ENCODE measurements around the gene ANAPC4. TPM values are rescaled to one million over a fixed set of nuclear protein-coding genes. Genes with fewer than 3 reads are reported as not detected.

The ANAPC4 gene
- total RNA-seq, 1 donor from 2014 or later: 33.0 TPM

DNA sequence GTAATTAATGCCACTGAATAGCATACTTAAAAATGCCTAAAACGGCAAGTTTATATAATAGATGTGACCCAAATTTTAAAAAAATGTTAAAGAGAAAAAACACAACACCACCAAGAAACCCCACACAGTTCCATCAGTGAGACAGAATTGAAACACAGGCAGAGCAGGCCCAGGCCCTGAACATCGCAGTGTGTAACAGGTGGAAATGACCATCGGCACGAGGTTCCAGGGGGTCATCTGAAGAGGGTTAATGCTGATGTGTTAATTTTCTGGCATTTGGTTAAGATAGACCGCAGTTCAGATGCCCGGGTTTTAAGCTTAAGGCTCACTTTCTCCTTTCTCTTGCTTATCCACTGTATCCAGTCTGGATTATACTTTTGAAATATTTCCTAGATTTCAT is 66.8 kb downstream of the ANAPC4 start:
- no peak overlapping the region for H3K27ac ChIP-seq
- intact Hi-C loops (cut with DNase I): no loop called here

DNA sequence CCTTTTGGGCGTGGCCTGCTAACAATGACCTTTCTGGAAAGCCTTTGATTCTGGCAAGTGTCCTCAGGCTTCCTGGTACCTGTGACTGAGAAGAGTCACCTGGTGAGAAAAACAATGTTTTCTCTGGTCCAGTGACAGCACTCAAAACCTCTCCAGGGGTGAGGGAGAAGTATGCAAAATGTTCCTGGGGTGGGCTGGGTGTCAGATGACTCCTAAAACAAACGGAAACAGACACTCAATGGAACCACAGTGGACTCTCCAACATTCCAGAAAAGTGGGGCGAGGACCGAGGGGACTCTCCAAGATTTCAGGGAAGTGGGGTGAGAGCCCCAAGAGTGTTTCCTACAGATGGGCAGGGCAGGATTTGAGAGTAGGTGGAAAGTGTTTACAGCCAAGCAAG is 69.5 kb downstream of the ANAPC4 start:
- peaks cover 8% of the 10 kb centered on the region for H3K4me1 ChIP-seq
- no peaks in the 10 kb centered on the region for H3K27me3 ChIP-seq
- intact Hi-C loops (cut with DNase I): no loop called here
- TF ChIP-seq, protein P1, sequence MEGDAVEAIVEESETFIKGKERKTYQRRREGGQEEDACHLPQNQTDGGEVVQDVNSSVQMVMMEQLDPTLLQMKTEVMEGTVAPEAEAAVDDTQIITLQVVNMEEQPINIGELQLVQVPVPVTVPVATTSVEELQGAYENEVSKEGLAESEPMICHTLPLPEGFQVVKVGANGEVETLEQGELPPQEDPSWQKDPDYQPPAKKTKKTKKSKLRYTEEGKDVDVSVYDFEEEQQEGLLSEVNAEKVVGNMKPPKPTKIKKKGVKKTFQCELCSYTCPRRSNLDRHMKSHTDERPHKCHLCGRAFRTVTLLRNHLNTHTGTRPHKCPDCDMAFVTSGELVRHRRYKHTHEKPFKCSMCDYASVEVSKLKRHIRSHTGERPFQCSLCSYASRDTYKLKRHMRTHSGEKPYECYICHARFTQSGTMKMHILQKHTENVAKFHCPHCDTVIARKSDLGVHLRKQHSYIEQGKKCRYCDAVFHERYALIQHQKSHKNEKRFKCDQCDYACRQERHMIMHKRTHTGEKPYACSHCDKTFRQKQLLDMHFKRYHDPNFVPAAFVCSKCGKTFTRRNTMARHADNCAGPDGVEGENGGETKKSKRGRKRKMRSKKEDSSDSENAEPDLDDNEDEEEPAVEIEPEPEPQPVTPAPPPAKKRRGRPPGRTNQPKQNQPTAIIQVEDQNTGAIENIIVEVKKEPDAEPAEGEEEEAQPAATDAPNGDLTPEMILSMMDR (IDR thresholded peaks at IDR 0.05): no peak
- no peaks in the 10 kb centered on the region for H3K9me3 ChIP-seq
- no peak overlapping the region for H3K4me3 ChIP-seq
- DNase-seq (no peak), ATAC-seq (peak; percentile 79)
- H3K36me3 ChIP-seq: no peaks in the 10 kb centered on the region
- no peak overlapping the region for H3K27ac ChIP-seq

More for the DNA sequence above, 66.8 kb downstream of the ANAPC4 start:
- Histone ChIP-seq H3K4me1 (peaks cover 10% of the 10 kb centered on the region), H3K27me3 (no peaks in the 10 kb centered on the region), H3K4me3 (no peak overlapping the region), H3K9me3 (no peaks in the 10 kb centered on the region), H3K36me3 (no peaks in the 10 kb centered on the region)
- no peak for DNase-seq
- no peak for ATAC-seq
- TF ChIP-seq, protein P1 (IDR thresholded peaks at IDR 0.05): no peak

GRCh38 chr4:25448379-25449109 is 71.5 kb downstream of the ANAPC4 start:
- intact Hi-C loops (cut with DNase I): no loop called here
- H3K9me3 ChIP-seq: no peaks in the 10 kb centered on the region
- H3K27ac ChIP-seq: peak overlapping the region; percentile 24
- peak; percentile 2 for ATAC-seq
- DNase-seq: no peak
- no peak overlapping the region for H3K4me3 ChIP-seq
- H3K4me1 ChIP-seq: peaks cover 8% of the 10 kb centered on the region
- no peaks in the 10 kb centered on the region for H3K27me3 ChIP-seq
- no peaks in the 10 kb centered on the region for H3K36me3 ChIP-seq
- TF ChIP-seq, protein P1 (IDR thresholded peaks at IDR 0.05): no peak

GRCh38 chr4:25449270-25449669 is 72.2 kb downstream of the ANAPC4 start:
- intact Hi-C loops (cut with DNase I): no loop called here
- DNase-seq: no peak
- no peaks in the 10 kb centered on the region for H3K9me3 ChIP-seq
- H3K27me3 ChIP-seq: no peaks in the 10 kb centered on the region
- peak overlapping the region; percentile 24 for H3K27ac ChIP-seq
- no peaks in the 10 kb centered on the region for H3K36me3 ChIP-seq
- H3K4me3 ChIP-seq: no peak overlapping the region
- TF ChIP-seq, protein P1 (IDR thresholded peaks at IDR 0.05): no peak
- peaks cover 8% of the 10 kb centered on the region for H3K4me1 ChIP-seq
- ATAC-seq: no peak

DNA sequence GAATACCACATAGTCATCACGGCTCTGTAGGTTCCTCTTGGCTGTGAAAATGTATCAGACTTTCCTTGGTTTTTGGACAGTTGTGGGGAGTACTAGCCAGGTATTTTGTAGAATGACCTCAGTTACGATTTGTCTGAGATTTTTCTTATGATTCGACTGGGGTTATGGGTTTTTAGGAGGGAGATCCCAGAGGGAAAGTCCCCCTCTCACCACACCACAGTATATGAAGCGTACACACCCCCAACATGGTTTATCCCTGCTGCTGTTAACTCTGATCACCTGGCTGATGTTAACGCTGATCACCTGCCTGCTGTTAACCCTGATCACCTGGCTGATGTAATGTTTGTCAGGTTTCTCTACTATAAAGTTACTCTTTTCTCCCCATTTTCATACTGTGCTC is 72.6 kb downstream of the ANAPC4 start:
- intact Hi-C loops (cut with DNase I): no loop called here
- Histone ChIP-seq H3K4me3 (no peak overlapping the region), H3K27ac (peak overlapping the region; percentile 24), H3K9me3 (no peaks in the 10 kb centered on the region), H3K27me3 (no peaks in the 10 kb centered on the region), H3K4me1 (peaks cover 8% of the 10 kb centered on the region), H3K36me3 (no peaks in the 10 kb centered on the region)
- DNase-seq (no peak), ATAC-seq (no peak)
- TF ChIP-seq, protein P1 (IDR thresholded peaks at IDR 0.05): no peak

All from upper lobe of right lung (tissue), 1 donor.